HUES48 (cell line): ENCODE data around the gene LIPC.
A peak's percentile ranks its signal among the peaks of the same experiment; 100 is the strongest.

Experiments used
- H3K27ac ChIP-seq: one replicate; pipeline ENCODE4 v1.7.0; 2013; ENCODE audit warnings: low read depth, low read length, inconsistent platforms
- H3K27me3 ChIP-seq: 2 replicates; pipeline ENCODE4 v1.6.1; 2013; ENCODE audit warnings: mild to moderate bottlenecking, low read length; ENCODE audit not compliant: control insufficient read depth, insufficient read depth
- H3K36me3 ChIP-seq: 2 replicates; pipeline ENCODE4 v1.6.1; 2013; ENCODE audit warnings: low read length; ENCODE audit not compliant: control insufficient read depth, insufficient read depth
- H3K4me1 ChIP-seq: 2 replicates; pipeline ENCODE4 v1.6.1; 2013; ENCODE audit warnings: mild to moderate bottlenecking, low read length; ENCODE audit not compliant: control insufficient read depth, insufficient read depth
- H3K4me3 ChIP-seq: 2 replicates; pipeline ENCODE4 v1.5.1; 2013; ENCODE audit warnings: mild to moderate bottlenecking, low read depth, low read length
- H3K9ac ChIP-seq: 2 replicates; pipeline ENCODE4 v1.6.1; 2013; ENCODE audit warnings: mild to moderate bottlenecking, low read depth, low read length, moderate library complexity
- H3K9me3 ChIP-seq: 2 replicates; pipeline ENCODE4 v1.6.1; 2013; ENCODE audit warnings: low read length; ENCODE audit not compliant: control insufficient read depth, insufficient read depth

Gene LIPC

GRCh38 chr15:58444056-58444455, 12.3 kb downstream of the LIPC start:
- Histone ChIP-seq H3K27ac (peak overlapping the region; percentile 77), H3K4me1 (peaks cover 47% of the 10 kb centered on the region), H3K36me3 (no peaks in the 10 kb centered on the region), H3K9me3 (no peaks in the 10 kb centered on the region), H3K9ac (no peak overlapping the region; the same call in 1 of the 2 replicates), H3K4me3 (no peak overlapping the region), H3K27me3 (0 out of 2 replicates have a peak, but pooled peaks cover 3% of the 10 kb centered on the region)

- Histone ChIP-seq H3K27ac (peak overlapping the region; percentile 77), H3K4me1 (peaks cover 44% of the 10 kb centered on the region), H3K9ac (no peak overlapping the region), H3K36me3 (no peaks in the 10 kb centered on the region), H3K9me3 (no peaks in the 10 kb centered on the region), H3K27me3 (0 out of 2 replicates have a peak, but pooled peaks cover 3% of the 10 kb centered on the region), H3K4me3 (no peak overlapping the region)
These were observed 13.0 kb downstream of the LIPC start for GRCh38 chr15:58444658-58445332.

GRCh38 chr15:58445865-58446264, 14.1 kb downstream of the LIPC start:
- Histone ChIP-seq H3K4me3 (no peak overlapping the region), H3K9me3 (no peaks in the 10 kb centered on the region), H3K9ac (no peak overlapping the region), H3K36me3 (no peaks in the 10 kb centered on the region), H3K27ac (no peak overlapping the region), H3K4me1 (peaks cover 33% of the 10 kb centered on the region), H3K27me3 (0 out of 2 replicates have a peak, but pooled peaks cover 3% of the 10 kb centered on the region)

DNA sequence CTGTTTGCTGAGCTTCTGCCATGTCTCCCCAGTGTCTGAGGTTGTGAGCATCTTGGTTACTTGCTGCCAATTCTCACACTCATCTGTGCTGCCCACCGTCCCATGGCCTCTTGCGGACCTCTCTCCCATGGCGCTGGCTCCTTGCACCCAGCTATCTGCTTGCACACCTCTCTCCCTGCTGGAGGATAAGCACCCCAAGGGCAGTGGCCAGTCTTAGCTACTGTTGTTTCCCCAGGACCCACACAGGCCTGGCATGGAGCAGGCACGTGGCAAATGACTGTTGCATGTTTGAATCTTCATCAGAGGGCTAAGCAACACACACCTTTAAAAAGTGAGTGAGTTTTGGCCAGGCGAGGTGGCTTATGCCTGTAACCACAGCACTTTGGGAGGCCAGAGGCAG, 14.7 kb downstream of the LIPC start:
- Histone ChIP-seq H3K9ac (no peak overlapping the region), H3K36me3 (no peaks in the 10 kb centered on the region), H3K9me3 (no peaks in the 10 kb centered on the region), H3K4me1 (peaks cover 28% of the 10 kb centered on the region), H3K27ac (no peak overlapping the region), H3K4me3 (no peak overlapping the region), H3K27me3 (0 out of 2 replicates have a peak, but pooled peaks cover 3% of the 10 kb centered on the region)

DNA sequence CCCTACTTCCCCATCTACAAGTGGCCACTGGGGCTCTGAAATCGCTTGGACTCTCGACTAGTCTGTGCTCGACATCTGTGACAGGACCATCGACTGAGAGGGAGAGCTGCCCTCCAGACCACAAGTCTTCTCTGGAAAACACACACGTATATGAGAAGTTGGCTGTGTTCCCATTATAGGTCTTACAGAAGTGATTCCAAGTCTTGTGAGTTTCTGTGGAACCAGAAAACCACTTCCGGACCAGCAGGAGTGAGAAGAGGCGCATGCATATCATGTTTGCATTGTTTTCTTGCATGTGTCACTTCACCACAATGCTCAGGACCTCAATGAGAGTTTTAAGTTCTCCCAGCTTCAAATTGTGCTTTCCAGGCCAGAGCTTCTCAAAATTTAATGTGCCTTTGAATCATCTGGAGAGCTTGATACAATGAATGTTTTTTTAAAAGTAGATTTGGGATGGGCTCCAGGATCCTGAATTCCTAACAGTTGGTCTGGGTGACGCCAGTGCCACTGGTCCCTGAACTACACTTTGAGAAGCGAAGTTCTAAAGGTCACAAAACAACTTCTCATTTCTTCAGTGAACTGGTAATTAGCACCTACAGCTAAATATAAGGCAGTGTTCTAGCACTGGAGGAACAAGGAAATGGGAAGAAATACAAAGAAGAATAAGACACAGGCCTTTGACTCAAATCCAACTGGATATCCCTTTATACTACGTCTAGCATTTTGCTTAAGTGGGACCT, 15.7 kb downstream of the LIPC start:
- H3K27ac ChIP-seq, result no peak overlapping the region
- H3K4me3 ChIP-seq, result no peak overlapping the region
- H3K27me3 ChIP-seq, result 0 out of 2 replicates have a peak, but pooled peaks cover 3% of the 10 kb centered on the region
- H3K9me3 ChIP-seq, result no peaks in the 10 kb centered on the region
- H3K36me3 ChIP-seq, result no peaks in the 10 kb centered on the region
- H3K4me1 ChIP-seq, result peaks cover 21% of the 10 kb centered on the region
- no peak overlapping the region for H3K9ac ChIP-seq

DNA sequence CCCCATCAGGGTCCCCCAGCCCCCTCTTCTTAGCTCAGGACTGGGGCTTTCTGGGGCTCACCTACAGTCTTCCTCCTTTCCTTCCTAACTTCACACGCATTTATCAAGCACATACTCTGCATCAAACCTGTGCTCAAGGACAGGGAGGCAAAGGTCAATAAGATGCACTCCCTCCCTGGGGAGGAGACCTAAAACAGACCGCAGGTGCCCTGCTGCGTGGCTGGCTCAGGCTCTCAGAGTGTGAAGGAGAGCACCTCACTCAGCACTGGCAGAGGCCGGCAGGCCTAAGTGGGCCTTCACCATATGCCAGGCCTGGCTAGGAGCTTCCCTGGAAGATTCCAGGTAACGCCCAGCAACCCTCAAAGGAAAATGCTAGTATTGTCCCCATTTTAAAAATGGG, 16.5 kb downstream of the LIPC start:
- H3K27ac ChIP-seq, result no peak overlapping the region
- H3K27me3 ChIP-seq, result no peaks in the 10 kb centered on the region

DNA sequence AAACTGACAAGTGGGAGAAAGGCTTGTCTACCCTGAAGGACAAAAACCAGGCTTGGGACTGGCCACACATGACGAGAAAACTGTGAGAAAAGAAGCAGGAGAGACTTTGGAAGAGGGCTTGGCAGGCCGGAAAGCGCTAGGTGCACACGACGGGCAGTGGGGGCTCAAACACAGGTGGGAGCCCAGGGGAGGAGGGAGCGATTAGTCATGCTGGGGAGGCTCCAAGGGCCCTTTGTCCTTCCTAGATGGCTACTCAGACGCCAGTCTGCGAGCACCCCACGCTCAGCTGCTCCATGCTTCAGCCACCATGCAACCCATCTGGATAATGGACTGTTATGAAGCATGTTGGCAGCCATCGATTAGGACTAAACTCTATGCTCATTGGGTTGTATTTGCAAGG, 17.1 kb downstream of the LIPC start:
- Histone ChIP-seq H3K36me3 (no peaks in the 10 kb centered on the region), H3K9me3 (no peaks in the 10 kb centered on the region), H3K9ac (no peak overlapping the region), H3K4me3 (no peak overlapping the region), H3K27me3 (no peaks in the 10 kb centered on the region), H3K4me1 (peaks cover 12% of the 10 kb centered on the region), H3K27ac (no peak overlapping the region)

More for the DNA sequence above, 16.5 kb downstream of the LIPC start:
- Histone ChIP-seq H3K9ac (no peak overlapping the region), H3K36me3 (no peaks in the 10 kb centered on the region), H3K4me3 (no peak overlapping the region), H3K9me3 (no peaks in the 10 kb centered on the region), H3K4me1 (peaks cover 15% of the 10 kb centered on the region)

GRCh38 chr15:58451826-58452225, 20.0 kb downstream of the LIPC start:
- Histone ChIP-seq H3K4me3 (no peak overlapping the region), H3K27ac (no peak overlapping the region), H3K4me1 (no peaks in the 10 kb centered on the region), H3K36me3 (no peaks in the 10 kb centered on the region), H3K27me3 (no peaks in the 10 kb centered on the region), H3K9ac (no peak overlapping the region), H3K9me3 (no peaks in the 10 kb centered on the region)

GRCh38 chr15:58452775-58453174, 21.0 kb downstream of the LIPC start:
- Histone ChIP-seq H3K4me3 (no peak overlapping the region), H3K36me3 (no peaks in the 10 kb centered on the region), H3K9me3 (no peaks in the 10 kb centered on the region), H3K27me3 (no peaks in the 10 kb centered on the region), H3K9ac (no peak overlapping the region), H3K4me1 (no peaks in the 10 kb centered on the region), H3K27ac (no peak overlapping the region)

GRCh38 chr15:58453931-58454793, 22.4 kb downstream of the LIPC start:
- H3K27me3 ChIP-seq, result no peaks in the 10 kb centered on the region
- no peaks in the 10 kb centered on the region for H3K9me3 ChIP-seq
- H3K9ac ChIP-seq, result no peak overlapping the region
- H3K4me3 ChIP-seq, result no peak overlapping the region
- H3K4me1 ChIP-seq, result no peaks in the 10 kb centered on the region
- no peak overlapping the region for H3K27ac ChIP-seq
- no peaks in the 10 kb centered on the region for H3K36me3 ChIP-seq
